Measurements from ENCODE around the gene NDE1. TPM values are rescaled to one million over a fixed set of nuclear protein-coding genes. Genes with fewer than 3 reads are reported as not detected.
"Not testable (repeated sequence)": the region's sequence is repeated elsewhere in the genome, so short reads cannot be mapped to it uniquely, and the experiment has no call there.

The NDE1 gene
- total RNA-seq, 4 donors from 2014 or later: 4.0 to 26.2 (median 11.9) TPM

GRCh38 chr16:15653227-15653626 is 3.2 kb downstream of the NDE1 start:
- no peaks in the 10 kb centered on the region for H3K27me3 ChIP-seq
- TF ChIP-seq CTCF (IDR thresholded peaks at IDR 0.05 in 4 of 5, conservative IDR thresholded peaks at IDR 0.05 in 1 of 5) (no peak), POLR2A (IDR thresholded peaks at IDR 0.05) (no peak)
- H3K27ac ChIP-seq: no peak overlapping the region
- intact Hi-C loops (cut with DNase I; ENCODE audit: low total_unique reads): loop anchor here (5.0 kb wide), 2 partner anchors 49 to 131 kb away; no protein-coding TSS in a partner anchor
- in situ Hi-C loops (cut with MboI; ENCODE audit: low sequenced_read_pairs in 4 of 4): no loop called here
- ATAC-seq (no peak), DNase-seq (no peak)
- H3K9me3 ChIP-seq: no peaks in the 10 kb centered on the region
- no peaks in the 10 kb centered on the region for H3K36me3 ChIP-seq
- H3K4me3 ChIP-seq: no peak overlapping the region
- H3K4me1 ChIP-seq: peaks cover 5 to 13% of the 10 kb centered on the region in 2 donors

GRCh38 chr16:15654591-15654990 is 4.5 kb downstream of the NDE1 start:
- H3K9me3 ChIP-seq: no peaks in the 10 kb centered on the region
- no peak overlapping the region for H3K27ac ChIP-seq
- DNase-seq (no peak), ATAC-seq (no peak)
- in situ Hi-C loops (cut with MboI; ENCODE audit: low sequenced_read_pairs in 4 of 4) (no loop called here), intact Hi-C loops (cut with DNase I; ENCODE audit: low total_unique reads) (loop anchor here (5.0 kb wide), 2 partner anchors 48 to 132 kb away; no protein-coding TSS in a partner anchor)
- no peak for TF ChIP-seq POLR2A (IDR thresholded peaks at IDR 0.05)
- TF ChIP-seq CTCF (IDR thresholded peaks at IDR 0.05 in 4 of 5, conservative IDR thresholded peaks at IDR 0.05 in 1 of 5): no peak
- H3K27me3 ChIP-seq: no peaks in the 10 kb centered on the region
- H3K4me1 ChIP-seq: peaks cover 2 to 11% of the 10 kb centered on the region in 2 donors
- no peaks in the 10 kb centered on the region for H3K36me3 ChIP-seq
- no peak overlapping the region for H3K4me3 ChIP-seq

GRCh38 chr16:15655561-15655960 is 5.5 kb downstream of the NDE1 start:
- in situ Hi-C loops (cut with MboI; ENCODE audit: low sequenced_read_pairs in 4 of 4); DNase-seq; H3K4me1 ChIP-seq: not testable (repeated sequence)

GRCh38 chr16:15658149-15658548 is 8.1 kb downstream of the NDE1 start:
- Histone ChIP-seq H3K27ac (no peak overlapping the region), H3K27me3 (no peaks in the 10 kb centered on the region), H3K9me3 (no peaks in the 10 kb centered on the region), H3K4me3 (no peak overlapping the region), H3K4me1 (no peaks in the 10 kb centered on the region), H3K36me3 (no peaks in the 10 kb centered on the region)
- intact Hi-C loops (cut with DNase I; ENCODE audit: low total_unique reads): no loop called here
- in situ Hi-C loops (cut with MboI; ENCODE audit: low sequenced_read_pairs in 4 of 4): no loop called here
- no peak for DNase-seq
- no peak for ATAC-seq
- TF ChIP-seq POLR2A (IDR thresholded peaks at IDR 0.05): no peak
- no peak for TF ChIP-seq CTCF (IDR thresholded peaks at IDR 0.05 in 4 of 5, conservative IDR thresholded peaks at IDR 0.05 in 1 of 5)

More at GRCh38 chr16:15655561-15655960, 5.5 kb downstream of the NDE1 start:
- intact Hi-C loops (cut with DNase I; ENCODE audit: low total_unique reads); H3K27me3 ChIP-seq; H3K27ac ChIP-seq; H3K9me3 ChIP-seq; H3K4me3 ChIP-seq; H3K36me3 ChIP-seq; ATAC-seq: not testable (repeated sequence)

- in situ Hi-C loops (cut with MboI; ENCODE audit: low sequenced_read_pairs in 4 of 4): no loop called here
- Histone ChIP-seq H3K36me3 (no peaks in the 10 kb centered on the region), H3K9me3 (no peaks in the 10 kb centered on the region), H3K27ac (no peak overlapping the region), H3K4me1 (no peaks in the 10 kb centered on the region), H3K27me3 (no peaks in the 10 kb centered on the region), H3K4me3 (no peak overlapping the region)
- TF ChIP-seq CTCF (IDR thresholded peaks at IDR 0.05 in 4 of 5, conservative IDR thresholded peaks at IDR 0.05 in 1 of 5) (no peak), POLR2A (IDR thresholded peaks at IDR 0.05) (no peak)
- ATAC-seq (no peak), DNase-seq (no peak)
- intact Hi-C loops (cut with DNase I; ENCODE audit: low total_unique reads): no loop called here
These were observed 8.5 kb downstream of the NDE1 start for GRCh38 chr16:15658556-15658955.

All from gastrocnemius medialis (tissue), 4 donors.